Body of pancreas (tissue), 4 donors: ENCODE data around the gene IDH3G. TPM values are rescaled to one million over a fixed set of nuclear protein-coding genes. Genes with fewer than 3 reads are reported as not detected.

Experiments
- ATAC-seq: fragments of 150-250 bp; one replicate; pipeline ENCODE4 v1.9.1; 2016
- DNase-seq, 4 donors: peaks; one replicate each; pipeline ENCODE4 v3.0.0-alpha.2; 2019
- H3K27ac ChIP-seq, 4 donors: fragments of 200-600 bp; sonication (generic); 1 replicate in 3 of 4; 2 replicates in 1 of 4; pipeline versions ENCODE4 v1.5.1 to v1.6.1; 2016 to 2019; ENCODE audit warnings: mild to moderate bottlenecking in 1 of 4, mixed read lengths in 1 of 4, moderate library complexity in 1 of 4
- H3K27me3 ChIP-seq, 2 donors: fragments of 200-600 bp; sonication (generic); one replicate each; pipeline ENCODE4 v1.6.0; 2016; ENCODE audit warnings: mild to moderate bottlenecking in 1 of 2
- H3K36me3 ChIP-seq, 2 donors: fragments of 200-600 bp; sonication (generic); replicated peaks in 1 of 2; 2 replicates each; pipeline ENCODE4 v1.5.1; 2016; ENCODE audit warnings: low read depth in 2 of 2; ENCODE audit not compliant: insufficient read depth in 1 of 2
- H3K4me1 ChIP-seq: fragments of 200-600 bp; sonication (generic); one replicate; pipeline ENCODE4 v1.6.0; 2016
- H3K4me3 ChIP-seq, 2 donors: fragments of 200-600 bp; sonication (generic); 1 replicate in 1 of 2; 2 replicates in 1 of 2; pipeline ENCODE4 v1.5.1; 2016 to 2019
- H3K9me3 ChIP-seq, 3 donors: fragments of 200-600 bp; sonication (generic); 1 replicate in 2 of 3; 2 replicates in 1 of 3; pipeline ENCODE4 v1.5.1; 2016
- POLR2A ChIP-seq, 3 donors: fragments of 450-650 bp; IDR thresholded peaks; one replicate each; pipeline ENCODE4 v1.6.1; 2016; ENCODE audit warnings: antibody characterized with exemption in 3 of 3, mild to moderate bottlenecking in 2 of 3
- WGBS, 2 donors: methylation state at CpG; one replicate each; pipeline ENCODE4 v1.1.5; 2017; 5-methylcytosine and 5-hydroxymethylcytosine counted together
- intact Hi-C: fragments of 100-400 bp; cut with DNase I; formaldehyde crosslinking; loops from one replicate; pipeline ENCODE4 v1.15.1; 2023
- total RNA-seq, 2 donors: library from RNA; depleted of rRNA; stranded (reverse); fragments of >200 nt; gene quantifications; one replicate each; pipeline ENCODE4 v1.1.0, GENCODE V29; 2016
- TF ChIP-seq, protein P1 (sequence below), 7 experiments: fragments of 450-650 bp in 4 of 7; fragments of 200-600 bp in 3 of 7; sonication (generic) in 3 of 7; IDR thresholded peaks; one replicate each; pipeline ENCODE4 v1.5.1; 2016 to 2019; ENCODE audit warnings: antibody characterized with exemption in 7 of 7

IDH3G gene
- total RNA-seq, 2 donors from 2014 or later, result 25.2 to 27.7 TPM

DNA sequence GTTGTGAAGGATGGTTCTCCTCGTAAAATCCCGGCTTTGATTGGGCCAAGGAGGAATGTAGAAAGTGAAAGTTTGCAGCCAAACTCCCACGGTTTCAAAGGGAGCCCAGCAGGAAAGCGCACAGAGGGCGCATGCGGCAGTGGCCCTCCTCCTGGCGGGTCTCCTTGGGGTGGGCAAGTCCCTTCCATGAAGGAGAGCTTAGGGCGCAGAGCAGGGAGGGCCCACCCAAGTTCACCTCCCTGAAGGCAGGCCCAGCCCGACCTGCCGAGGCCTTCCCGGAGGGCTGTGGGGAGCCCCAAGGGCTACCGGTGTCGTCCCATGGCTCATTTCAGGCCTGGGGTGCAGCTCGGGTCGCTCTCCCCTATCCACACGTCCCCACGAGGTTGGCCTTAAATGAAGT lies 34.1 kb upstream of the IDH3G start:
- Histone ChIP-seq H3K36me3 (no peaks in the 10 kb centered on the region), H3K27me3 (no peaks in the 10 kb centered on the region), H3K27ac (no peak overlapping the region), H3K4me1 (peaks cover 12% of the 10 kb centered on the region), H3K4me3 (no peak overlapping the region), H3K9me3 (no peaks in the 10 kb centered on the region)
- intact Hi-C loops, result no loop called here
- no peak for TF ChIP-seq POLR2A (IDR thresholded peaks at IDR 0.05)
- TF ChIP-seq, protein P1, sequence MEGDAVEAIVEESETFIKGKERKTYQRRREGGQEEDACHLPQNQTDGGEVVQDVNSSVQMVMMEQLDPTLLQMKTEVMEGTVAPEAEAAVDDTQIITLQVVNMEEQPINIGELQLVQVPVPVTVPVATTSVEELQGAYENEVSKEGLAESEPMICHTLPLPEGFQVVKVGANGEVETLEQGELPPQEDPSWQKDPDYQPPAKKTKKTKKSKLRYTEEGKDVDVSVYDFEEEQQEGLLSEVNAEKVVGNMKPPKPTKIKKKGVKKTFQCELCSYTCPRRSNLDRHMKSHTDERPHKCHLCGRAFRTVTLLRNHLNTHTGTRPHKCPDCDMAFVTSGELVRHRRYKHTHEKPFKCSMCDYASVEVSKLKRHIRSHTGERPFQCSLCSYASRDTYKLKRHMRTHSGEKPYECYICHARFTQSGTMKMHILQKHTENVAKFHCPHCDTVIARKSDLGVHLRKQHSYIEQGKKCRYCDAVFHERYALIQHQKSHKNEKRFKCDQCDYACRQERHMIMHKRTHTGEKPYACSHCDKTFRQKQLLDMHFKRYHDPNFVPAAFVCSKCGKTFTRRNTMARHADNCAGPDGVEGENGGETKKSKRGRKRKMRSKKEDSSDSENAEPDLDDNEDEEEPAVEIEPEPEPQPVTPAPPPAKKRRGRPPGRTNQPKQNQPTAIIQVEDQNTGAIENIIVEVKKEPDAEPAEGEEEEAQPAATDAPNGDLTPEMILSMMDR (IDR thresholded peaks at IDR 0.05), result no peak
- DNase-seq (no peak), ATAC-seq (no peak)
- WGBS, 2 donors, result 30 to 40% methylated on average over 2 to 10 of the region's 17 CpGs

DNA sequence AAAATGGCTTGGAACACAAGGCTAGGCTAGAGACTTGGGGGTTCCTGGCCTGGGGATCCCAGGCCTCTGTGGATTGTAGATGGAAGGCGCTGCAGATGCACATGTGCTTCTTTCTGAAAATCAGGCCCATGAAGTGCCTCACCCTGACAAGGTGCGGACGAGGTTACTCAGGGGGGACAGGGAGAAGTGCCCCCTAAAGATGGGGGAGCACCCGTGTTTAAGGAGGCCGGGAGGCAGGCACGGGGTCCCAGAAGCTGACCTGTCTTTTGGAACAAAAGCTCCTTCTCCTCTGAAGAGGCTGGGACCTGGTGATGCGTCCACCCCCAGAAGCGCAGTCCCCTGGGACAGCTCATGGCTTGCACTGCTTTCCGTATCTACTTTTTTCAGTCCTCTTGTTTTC lies 33.7 kb upstream of the IDH3G start:
- TF ChIP-seq POLR2A (IDR thresholded peaks at IDR 0.05), result no peak
- TF ChIP-seq, protein P1 (IDR thresholded peaks at IDR 0.05), result no peak
- ATAC-seq (no peak), DNase-seq (no peak)
- intact Hi-C loops, result no loop called here
- Histone ChIP-seq H3K4me3 (no peak overlapping the region), H3K4me1 (peaks cover 12% of the 10 kb centered on the region), H3K9me3 (no peaks in the 10 kb centered on the region), H3K27ac (no peak overlapping the region), H3K27me3 (no peaks in the 10 kb centered on the region), H3K36me3 (no peaks in the 10 kb centered on the region)
- WGBS, 2 donors, result 85 to 100% methylated on average over 1 to 9 of the region's 9 CpGs

DNA sequence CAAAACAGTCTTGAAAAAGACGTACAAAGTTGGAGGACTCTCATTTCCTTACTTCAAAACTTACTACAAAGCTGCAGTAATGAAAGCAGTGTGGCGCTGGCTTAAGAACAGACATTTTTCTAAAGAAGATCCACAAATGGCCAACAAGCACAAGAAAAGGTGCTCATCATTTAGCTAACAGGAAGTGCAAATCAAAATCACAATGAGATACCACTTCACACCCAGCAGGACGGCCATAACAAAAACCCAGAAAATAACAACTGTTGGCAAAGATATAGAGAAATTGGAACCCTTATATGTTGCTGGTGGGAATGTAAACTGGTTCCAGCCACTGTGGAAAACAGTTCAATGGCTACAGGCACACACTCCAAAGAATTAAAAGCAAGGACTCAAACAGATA lies 32.8 kb upstream of the IDH3G start:
- no peak for ATAC-seq
- H3K36me3 ChIP-seq, result no peaks in the 10 kb centered on the region
- intact Hi-C loops, result no loop called here

DNA sequence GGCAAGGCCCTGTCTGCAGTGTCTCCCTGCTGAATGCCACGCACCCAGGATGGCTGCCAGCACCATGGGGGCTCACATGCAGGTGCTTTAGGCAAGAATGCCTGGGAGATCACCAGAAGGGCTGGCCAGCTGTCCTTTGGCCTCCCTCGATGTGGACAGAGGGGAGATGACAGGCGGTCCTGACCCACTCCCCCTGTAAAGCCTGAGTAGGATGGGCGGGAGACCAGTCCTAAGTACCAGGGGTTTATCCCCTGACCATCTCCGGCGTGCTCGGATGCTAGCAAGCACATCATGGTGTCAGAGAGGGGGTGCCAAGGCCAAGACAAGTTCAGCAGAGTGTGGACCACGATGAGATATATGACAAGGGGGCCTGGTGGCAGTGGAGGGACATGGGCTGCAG lies 30.9 kb upstream of the IDH3G start:
- no peak for ATAC-seq
- no peak for DNase-seq
- Histone ChIP-seq H3K4me3 (no peak overlapping the region), H3K4me1 (peaks cover 9% of the 10 kb centered on the region), H3K9me3 (no peaks in the 10 kb centered on the region), H3K27ac (no peak overlapping the region), H3K36me3 (no peaks in the 10 kb centered on the region), H3K27me3 (no peaks in the 10 kb centered on the region)
- intact Hi-C loops, result no loop called here
- 40 to 59% methylated on average over 1 to 7 of the region's 8 CpGs for WGBS, 2 donors
- no peak for TF ChIP-seq POLR2A (IDR thresholded peaks at IDR 0.05)

More for the DNA sequence above, 32.8 kb upstream of the IDH3G start:
- H3K27me3 ChIP-seq, result no peaks in the 10 kb centered on the region
- no peaks in the 10 kb centered on the region for H3K9me3 ChIP-seq
- H3K27ac ChIP-seq, result no peak overlapping the region
- TF ChIP-seq POLR2A (IDR thresholded peaks at IDR 0.05), result no peak
- TF ChIP-seq, protein P1 (IDR thresholded peaks at IDR 0.05), result no peak
- peaks cover 12% of the 10 kb centered on the region for H3K4me1 ChIP-seq
- no peak overlapping the region for H3K4me3 ChIP-seq
- 73 to 80% methylated on average over 3 of the region's 3 CpGs for WGBS, 2 donors
- DNase-seq, result no peak

DNA sequence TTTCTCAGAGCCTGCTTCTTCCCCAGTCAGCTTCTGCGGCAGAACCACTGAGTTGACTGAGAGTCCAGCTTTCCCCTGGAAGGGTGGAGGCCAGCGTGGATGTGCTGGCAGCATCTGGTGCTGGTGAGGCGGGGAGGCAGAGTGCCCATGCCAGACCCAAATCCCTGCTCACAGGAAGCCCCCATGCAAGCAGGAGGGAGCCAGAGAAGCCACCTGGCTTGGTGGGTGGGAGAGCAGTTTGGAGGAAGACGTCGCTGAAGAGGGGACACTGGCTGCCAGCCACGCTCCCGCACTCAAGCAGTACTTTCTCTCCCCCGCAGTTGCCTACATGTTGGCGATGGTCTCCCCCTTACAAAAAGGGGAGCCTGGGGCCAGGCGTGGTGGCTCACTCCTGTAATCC lies 30.2 kb upstream of the IDH3G start:
- Histone ChIP-seq H3K4me3 (no peak overlapping the region), H3K27me3 (no peaks in the 10 kb centered on the region), H3K9me3 (no peaks in the 10 kb centered on the region), H3K4me1 (peaks cover 6% of the 10 kb centered on the region), H3K27ac (no peak overlapping the region), H3K36me3 (no peaks in the 10 kb centered on the region)
- intact Hi-C loops, result no loop called here
- WGBS, 2 donors, result 80 to 85% methylated on average over 1 to 7 of the region's 10 CpGs
- DNase-seq (no peak), ATAC-seq (no peak)
- TF ChIP-seq, protein P1 (IDR thresholded peaks at IDR 0.05), result no peak
- TF ChIP-seq POLR2A (IDR thresholded peaks at IDR 0.05), result no peak
